Left ventricle myocardium inferior (tissue), 1 donor: Measurements from ENCODE around the gene MPPE1. TPM values are rescaled to one million over a fixed set of nuclear protein-coding genes. Genes with fewer than 3 reads are reported as not detected.

Source experiments
- DNase-seq: peaks from one replicate; pipeline ENCODE4 v3.0.0-alpha.2; 2020
- H3K27ac ChIP-seq: fragments of 200-600 bp; replicated peaks from 2 replicates; pipeline ENCODE4 v1.8.0; 2021
- H3K27me3 ChIP-seq: fragments of 200-600 bp; 2 replicates; pipeline ENCODE4 v1.8.0; 2021; ENCODE audit warnings: low read depth
- H3K36me3 ChIP-seq: fragments of 200-600 bp; 2 replicates; pipeline ENCODE4 v1.8.0; 2021
- H3K4me1 ChIP-seq: fragments of 200-600 bp; 2 replicates; pipeline ENCODE4 v1.8.0; 2021
- H3K4me3 ChIP-seq: fragments of 200-600 bp; 2 replicates; pipeline ENCODE4 v1.8.0; 2021; ENCODE audit warnings: mild to moderate bottlenecking, moderate library complexity
- H3K9me3 ChIP-seq: fragments of 200-600 bp; replicated peaks from 2 replicates; pipeline ENCODE4 v1.8.0; 2021
- CTCF ChIP-seq: fragments of 200-600 bp; IDR thresholded peaks from 2 replicates; pipeline ENCODE4 v1.8.0; 2021; ENCODE audit warnings: antibody characterized with exemption, mild to moderate bottlenecking, borderline replicate concordance
- intact Hi-C: fragments of 100-400 bp; cut with micrococcal nuclease; formaldehyde crosslinking; loops from one replicate; pipeline ENCODE4 v1.11.0; 2022
- total RNA-seq: library from RNA; stranded (reverse); fragmentation: NEBNext Ultra II Directional; extraction: Animal tissue kit (Norgen Biotek cat#: 25700); gene quantifications from one replicate; pipeline ENCODE4 v1.2.1, GENCODE V29; 2021
- donor health status: DM: no; HTN: yes; CAD: no; lungs with severe emphysema.

The MPPE1 gene
- total RNA-seq, 1 donor from 2014 or later, result 35.2 TPM

GRCh38 chr18:11851806-11852337, 56.2 kb downstream of the MPPE1 start:
- DNase-seq, result no peak
- no peaks in the 10 kb centered on the region for H3K27me3 ChIP-seq
- peak overlapping the region; percentile 83 for H3K4me3 ChIP-seq
- intact Hi-C loops, result no loop called here
- H3K36me3 ChIP-seq, result peaks cover 11% of the 10 kb centered on the region
- TF ChIP-seq CTCF, result no peak
- peak overlapping the region; percentile 96 for H3K27ac ChIP-seq
- H3K9me3 ChIP-seq, result no peaks in the 10 kb centered on the region
- peaks cover 43% of the 10 kb centered on the region for H3K4me1 ChIP-seq

- Histone ChIP-seq H3K4me3 (peak within 1 kb of the TSS; percentile 83), H3K4me1 (peaks cover 43% of the 10 kb centered on the region), H3K9me3 (no peaks in the 10 kb centered on the region), H3K36me3 (peaks cover 11% of the 10 kb centered on the region), H3K27ac (peak within 1 kb of the TSS; percentile 96), H3K27me3 (no peaks in the 10 kb centered on the region)
- intact Hi-C loops, result no loop called here
- DNase-seq, result peak; percentile 99
- no peak for TF ChIP-seq CTCF
These were observed 56.8 kb downstream of the MPPE1 start, which contains the start of gene CHMP1B for GRCh38 chr18:11851146-11851805. CHMP1B (plus strand) TSS chr18:11851413; CDS start chr18:11851512, 99 bp downstream.

GRCh38 chr18:11850821-11851145, 57.3 kb downstream of the MPPE1 start:
- H3K4me1 ChIP-seq, result peaks cover 43% of the 10 kb centered on the region
- H3K4me3 ChIP-seq, result peak overlapping the region; percentile 83
- TF ChIP-seq CTCF, result no peak
- intact Hi-C loops, result no loop called here
- peak overlapping the region; percentile 96 for H3K27ac ChIP-seq
- no peak for DNase-seq
- H3K9me3 ChIP-seq, result no peaks in the 10 kb centered on the region
- H3K27me3 ChIP-seq, result no peaks in the 10 kb centered on the region
- peaks cover 11% of the 10 kb centered on the region for H3K36me3 ChIP-seq

- Histone ChIP-seq H3K4me3 (peak overlapping the region; percentile 83), H3K36me3 (peaks cover 8% of the 10 kb centered on the region), H3K9me3 (no peaks in the 10 kb centered on the region), H3K4me1 (peaks cover 43% of the 10 kb centered on the region), H3K27me3 (no peaks in the 10 kb centered on the region), H3K27ac (peak overlapping the region; percentile 96)
- DNase-seq, result peak; percentile 49
- no peak for TF ChIP-seq CTCF
- intact Hi-C loops, result no loop called here
These were observed 58.1 kb downstream of the MPPE1 start for GRCh38 chr18:11849841-11850634.

- intact Hi-C loops, result no loop called here
- H3K9me3 ChIP-seq, result no peaks in the 10 kb centered on the region
- H3K4me1 ChIP-seq, result peaks cover 38% of the 10 kb centered on the region
- H3K27me3 ChIP-seq, result no peaks in the 10 kb centered on the region
- DNase-seq, result no peak
- no peak for TF ChIP-seq CTCF
- H3K27ac ChIP-seq, result peak overlapping the region; percentile 96
- H3K4me3 ChIP-seq, result peak overlapping the region; percentile 83
- peaks cover 4% of the 10 kb centered on the region for H3K36me3 ChIP-seq
These were observed 58.8 kb downstream of the MPPE1 start for GRCh38 chr18:11849279-11849678.
